Smooth muscle cell (in vitro differentiated cells): Measurements from ENCODE around the gene MTHFSD. TPM values are rescaled to one million over a fixed set of nuclear protein-coding genes. Genes with fewer than 3 reads are reported as not detected.

Experiments
- DNase-seq: peaks from one replicate; lab custom pipeline; 2025; ENCODE audit not compliant: unreplicated experiment; lab: John Stamatoyannopoulos, UW
- H2AFZ ChIP-seq: fragments of 200-600 bp; sonication (generic); 2 replicates; pipeline ENCODE4 v1.6.0; 2016; ENCODE audit warnings: antibody characterized with exemption, low read depth, mild to moderate bottlenecking
- H3F3A ChIP-seq: fragments of 200-600 bp; sonication (generic); 2 replicates; pipeline ENCODE4 v1.6.0; 2017; ENCODE audit warnings: antibody characterized with exemption, low read depth
- H3K27ac ChIP-seq: fragments of 200-600 bp; sonication (generic); 2 replicates; pipeline ENCODE4 v1.5.1; 2016; ENCODE audit warnings: low read depth, mild to moderate bottlenecking
- H3K27me3 ChIP-seq: fragments of 200-600 bp; sonication (generic); 2 replicates; pipeline ENCODE4 v1.6.1; 2016; ENCODE audit warnings: low read depth, mild to moderate bottlenecking
- H3K36me3 ChIP-seq: fragments of 200-600 bp; sonication (generic); 2 replicates; pipeline ENCODE4 v1.5.1; 2016; ENCODE audit warnings: low read depth
- H3K4me1 ChIP-seq: fragments of 200-600 bp; sonication (generic); 2 replicates; pipeline ENCODE4 v1.5.1; 2016; ENCODE audit warnings: low read depth
- H3K4me2 ChIP-seq: fragments of 200-600 bp; sonication (generic); 2 replicates; pipeline ENCODE4 v1.6.0; 2016; ENCODE audit warnings: mild to moderate bottlenecking
- H3K4me3 ChIP-seq: fragments of 200-600 bp; sonication (generic); 2 replicates; pipeline ENCODE4 v1.5.1; 2016; ENCODE audit warnings: mild to moderate bottlenecking
- H3K79me2 ChIP-seq: fragments of 200-600 bp; sonication (generic); 2 replicates; pipeline ENCODE4 v1.6.0; 2016; ENCODE audit warnings: low read depth, mild to moderate bottlenecking
- H3K9ac ChIP-seq: fragments of 200-600 bp; sonication (generic); 2 replicates; pipeline ENCODE4 v1.6.0; 2016; ENCODE audit warnings: low read depth
- H3K9me3 ChIP-seq: fragments of 200-600 bp; sonication (generic); replicated peaks from 2 replicates; pipeline ENCODE4 v1.5.1; 2016; ENCODE audit warnings: low read depth
- H4K20me1 ChIP-seq: fragments of 200-600 bp; sonication (generic); 2 replicates; pipeline ENCODE4 v1.6.0; 2016; ENCODE audit warnings: low read depth
- WGBS: methylation state at CpG from one replicate; pipeline ENCODE4 v1.1.7; 2016; ENCODE audit warnings: low lambda C conversion rate; 5-methylcytosine and 5-hydroxymethylcytosine counted together
- polyA plus RNA-seq: library from polyadenylated mRNA; unstranded; fragments of >200 nt; fragmentation: Nextera tagmentation; extraction: Ambion mirVana; gene quantifications from 2 replicates; pipeline ENCODE4 v1.2.1, GENCODE V29; 2016
- total RNA-seq: library from RNA; depleted of rRNA; stranded (reverse); fragments of >200 nt; gene quantifications from 2 replicates; pipeline ENCODE4 v1.2.3, GENCODE V29; 2014
- TF ChIP-seq, protein P1 (sequence below): fragments of 200-600 bp; sonication (generic); IDR thresholded peaks from 2 replicates; pipeline ENCODE4 v1.5.1; 2017; ENCODE audit warnings: borderline replicate concordance, mild to moderate bottlenecking, antibody characterized with exemption; ENCODE audit not compliant: insufficient read depth, poor library complexity, severe bottlenecking

The MTHFSD gene
- total and polyA plus RNA-seq, 2 experiments from 2014 or later, result 13.3 to 23.0 TPM

DNA sequence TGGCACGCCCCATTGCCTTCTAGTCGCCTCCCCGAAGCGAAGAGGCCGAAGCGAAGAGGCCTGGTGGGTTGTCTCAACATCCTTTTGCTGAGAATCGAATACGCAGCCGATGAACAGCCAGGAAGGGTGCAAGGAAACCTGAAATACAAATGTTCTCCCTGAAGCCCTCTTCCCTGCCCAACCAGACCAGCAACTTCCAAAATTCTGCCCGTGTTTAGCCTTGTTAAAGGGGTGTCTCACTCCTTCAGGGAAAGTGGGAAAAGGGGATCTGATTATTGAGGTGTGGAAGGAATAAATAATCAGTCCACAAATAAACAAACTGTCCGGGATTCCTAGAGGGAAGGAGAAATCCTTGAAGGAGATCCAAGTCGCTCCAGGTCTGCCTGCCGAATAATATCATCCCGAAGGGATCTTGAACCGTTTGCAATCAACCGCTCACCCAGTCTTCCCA, 10.2 kb upstream of the MTHFSD start:
- 32% methylated on average over 16 of the region's 16 CpGs for WGBS
- Histone ChIP-seq H3K9ac (no peak overlapping the region), H3K79me2 (peaks cover 18% of the 10 kb centered on the region), H3K36me3 (no peaks in the 10 kb centered on the region), H3K27ac (no peak overlapping the region), H3K27me3 (peaks cover 30% of the 10 kb centered on the region), H3K4me2 (peak overlapping the region; percentile 93), H4K20me1 (peaks cover 15% of the 10 kb centered on the region), H3K4me3 (peak overlapping the region; percentile 67), H3F3A (no peaks in the 10 kb centered on the region), H2AFZ (peak overlapping the region; percentile 82), H3K4me1 (peaks cover 29% of the 10 kb centered on the region), H3K9me3 (no peaks in the 10 kb centered on the region)
- DNase-seq, result no peak
- TF ChIP-seq, protein P1, sequence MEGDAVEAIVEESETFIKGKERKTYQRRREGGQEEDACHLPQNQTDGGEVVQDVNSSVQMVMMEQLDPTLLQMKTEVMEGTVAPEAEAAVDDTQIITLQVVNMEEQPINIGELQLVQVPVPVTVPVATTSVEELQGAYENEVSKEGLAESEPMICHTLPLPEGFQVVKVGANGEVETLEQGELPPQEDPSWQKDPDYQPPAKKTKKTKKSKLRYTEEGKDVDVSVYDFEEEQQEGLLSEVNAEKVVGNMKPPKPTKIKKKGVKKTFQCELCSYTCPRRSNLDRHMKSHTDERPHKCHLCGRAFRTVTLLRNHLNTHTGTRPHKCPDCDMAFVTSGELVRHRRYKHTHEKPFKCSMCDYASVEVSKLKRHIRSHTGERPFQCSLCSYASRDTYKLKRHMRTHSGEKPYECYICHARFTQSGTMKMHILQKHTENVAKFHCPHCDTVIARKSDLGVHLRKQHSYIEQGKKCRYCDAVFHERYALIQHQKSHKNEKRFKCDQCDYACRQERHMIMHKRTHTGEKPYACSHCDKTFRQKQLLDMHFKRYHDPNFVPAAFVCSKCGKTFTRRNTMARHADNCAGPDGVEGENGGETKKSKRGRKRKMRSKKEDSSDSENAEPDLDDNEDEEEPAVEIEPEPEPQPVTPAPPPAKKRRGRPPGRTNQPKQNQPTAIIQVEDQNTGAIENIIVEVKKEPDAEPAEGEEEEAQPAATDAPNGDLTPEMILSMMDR, result no peak

DNA sequence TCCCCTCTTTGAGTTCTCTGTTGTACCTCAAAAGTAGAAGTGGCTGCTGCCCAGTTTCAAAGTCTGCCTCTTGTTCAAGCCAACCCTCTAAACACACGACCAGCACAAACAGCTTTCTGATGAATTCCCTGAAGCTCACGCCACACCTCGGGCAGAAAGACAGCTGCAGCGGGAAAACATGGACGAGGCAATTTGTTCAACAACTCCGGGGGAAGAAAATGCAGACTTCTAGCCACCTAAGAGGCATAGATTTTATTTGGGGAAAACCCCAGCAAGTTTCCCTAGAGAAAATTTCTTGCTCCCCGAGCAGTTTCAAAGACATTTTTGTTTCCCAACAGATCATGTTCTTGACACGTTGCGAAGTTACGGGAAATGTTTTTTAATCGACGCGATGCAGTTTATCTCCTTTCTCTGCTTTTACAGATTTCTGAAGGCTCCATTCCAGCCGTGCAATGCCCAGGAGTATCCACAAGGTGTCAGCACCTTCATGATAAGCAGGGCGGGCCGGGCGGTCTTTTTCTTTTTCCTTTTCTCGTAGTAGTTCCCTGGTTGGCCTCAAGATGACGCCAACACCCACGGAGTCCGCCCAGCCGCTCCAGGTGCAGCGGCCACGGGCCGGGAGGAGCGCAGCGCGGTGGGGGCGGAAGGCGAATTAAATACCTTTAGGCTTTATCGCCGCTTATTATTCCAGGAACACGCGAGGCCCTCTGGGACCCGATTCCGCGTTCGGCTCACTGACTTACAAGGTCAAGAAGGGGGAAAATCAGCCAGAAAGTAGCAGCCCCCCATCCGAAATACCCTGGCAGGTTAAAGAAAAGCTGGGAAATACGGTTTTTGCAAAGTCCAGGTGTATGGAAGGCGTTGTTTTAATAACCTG, 8.7 kb upstream of the MTHFSD start:
- H3K9me3 ChIP-seq, result no peaks in the 10 kb centered on the region
- H3F3A ChIP-seq, result no peaks in the 10 kb centered on the region
- peak overlapping the region; percentile 89 for H2AFZ ChIP-seq
- peaks cover 25% of the 10 kb centered on the region for H3K4me1 ChIP-seq
- H3K4me2 ChIP-seq, result peak overlapping the region; percentile 81
- H3K9ac ChIP-seq, result peak overlapping the region; percentile 3
- H4K20me1 ChIP-seq, result peaks cover 3% of the 10 kb centered on the region
- peak; percentile 76 for DNase-seq
- H3K4me3 ChIP-seq, result peak overlapping the region; percentile 47
- peaks cover 3% of the 10 kb centered on the region for H3K79me2 ChIP-seq
- WGBS, result 3% methylated on average over 41 of the region's 41 CpGs
- H3K27ac ChIP-seq, result no peak overlapping the region
- peaks cover 25% of the 10 kb centered on the region for H3K27me3 ChIP-seq
- H3K36me3 ChIP-seq, result no peaks in the 10 kb centered on the region
- TF ChIP-seq, protein P1, result peak; percentile 100

DNA sequence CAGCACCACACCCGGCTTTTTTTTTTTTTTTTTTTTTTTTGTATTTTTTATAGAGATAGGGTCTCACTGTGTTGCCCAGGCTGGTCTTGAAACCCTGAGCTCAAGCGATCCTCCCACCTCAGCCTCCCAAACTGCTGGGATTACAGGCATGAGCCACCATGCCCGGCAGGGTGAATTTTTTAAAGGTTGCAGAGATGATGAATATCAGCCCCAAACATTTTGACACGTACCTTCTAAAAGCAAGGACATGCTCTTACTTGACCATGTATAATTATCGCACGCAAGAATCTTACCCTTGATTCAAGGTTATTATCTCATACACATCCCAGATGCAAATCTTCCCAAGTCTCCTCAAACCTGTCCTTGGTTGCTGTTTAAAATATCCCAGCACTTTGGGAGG, 7.3 kb upstream of the MTHFSD start:
- no peaks in the 10 kb centered on the region for H3K36me3 ChIP-seq
- TF ChIP-seq, protein P1, result no peak
- no peak overlapping the region for H2AFZ ChIP-seq
- H3K4me1 ChIP-seq, result peaks cover 24% of the 10 kb centered on the region
- H3K9ac ChIP-seq, result no peak overlapping the region
- no peak overlapping the region for H3K27ac ChIP-seq
- H3K27me3 ChIP-seq, result peaks cover 23% of the 10 kb centered on the region
- 76% methylated on average over 6 of the region's 6 CpGs for WGBS
- H4K20me1 ChIP-seq, result no peaks in the 10 kb centered on the region
- no peak overlapping the region for H3K4me3 ChIP-seq
- no peak for DNase-seq
- H3K79me2 ChIP-seq, result no peaks in the 10 kb centered on the region
- H3K4me2 ChIP-seq, result no peak overlapping the region
- H3F3A ChIP-seq, result no peaks in the 10 kb centered on the region
- no peaks in the 10 kb centered on the region for H3K9me3 ChIP-seq
